ENCODE measurements around the gene GPR152. TPM values are rescaled to one million over a fixed set of nuclear protein-coding genes. Genes with fewer than 3 reads are reported as not detected.

GPR152 gene
- total RNA-seq, 1 experiment from 2014 or later, result not detected

DNA sequence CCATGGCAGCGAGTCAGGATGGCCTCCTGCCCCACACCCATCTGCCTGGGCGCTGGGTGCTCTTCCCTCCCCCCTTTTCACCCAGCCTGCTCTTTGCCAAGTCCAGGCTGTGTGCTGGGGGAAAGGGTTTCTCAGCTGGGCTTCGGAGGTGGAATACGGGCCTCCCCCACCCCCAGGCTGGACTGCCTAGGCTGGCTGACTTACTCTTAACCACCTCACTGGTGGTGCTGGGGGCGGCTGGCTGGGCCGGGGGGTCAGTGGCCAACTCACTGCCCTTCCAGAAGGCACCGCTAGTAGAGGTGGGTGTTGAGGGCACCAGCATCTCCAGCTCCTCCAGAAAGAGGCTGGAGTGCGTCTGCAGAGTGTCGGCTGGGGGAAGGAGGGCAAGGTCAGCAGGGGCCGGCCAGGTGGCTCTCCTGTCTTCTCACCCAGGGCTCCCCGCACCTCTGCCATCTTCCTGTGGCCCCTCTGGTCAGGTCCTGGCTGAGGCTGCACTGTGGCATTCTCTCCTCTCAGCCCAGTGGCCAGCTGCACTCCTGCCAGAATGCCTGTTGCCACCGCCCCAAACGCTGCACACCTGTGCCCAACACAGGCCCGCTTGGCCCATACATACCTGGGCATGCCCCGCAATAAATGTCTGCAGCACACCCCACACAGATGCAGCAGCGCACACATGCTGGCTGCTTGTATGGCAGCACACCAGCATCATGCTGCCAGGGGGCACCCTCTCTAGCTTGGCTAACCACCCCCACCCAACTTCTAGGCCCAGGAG is 42.9 kb upstream of the GPR152 start:
- CTCF ChIA-PET, result interaction anchor here (0.5 kb wide), 1 partner anchor 13 kb away, joined by 4 read pairs; the partner anchor contains the start of gene AIP
- H3K9me3 Mint-ChIP-seq (ENCODE audit: low read depth, unreplicated experiment), result no peaks in the 10 kb centered on the region
- H3K27me3 Mint-ChIP-seq (ENCODE audit: unreplicated experiment), result no peaks in the 10 kb centered on the region
- intact Hi-C loops (cut with micrococcal nuclease; ENCODE audit: unreplicated experiment), result no loop called here
- no peak overlapping the region for H3K4me3 Mint-ChIP-seq (ENCODE audit: low read depth, unreplicated experiment)
- no peaks in the 10 kb centered on the region for H3K4me1 Mint-ChIP-seq (ENCODE audit: low read depth, unreplicated experiment)
- no peak for DNase-seq
- no peak overlapping the region for H3K27ac Mint-ChIP-seq (ENCODE audit: unreplicated experiment)
- H3K36me3 Mint-ChIP-seq (ENCODE audit: insufficient read depth, unreplicated experiment), result peaks cover 63% of the 10 kb centered on the region
- no TSS peak for BruUV-seq (replicated peaks)
- TF ChIP-seq, protein P1, sequence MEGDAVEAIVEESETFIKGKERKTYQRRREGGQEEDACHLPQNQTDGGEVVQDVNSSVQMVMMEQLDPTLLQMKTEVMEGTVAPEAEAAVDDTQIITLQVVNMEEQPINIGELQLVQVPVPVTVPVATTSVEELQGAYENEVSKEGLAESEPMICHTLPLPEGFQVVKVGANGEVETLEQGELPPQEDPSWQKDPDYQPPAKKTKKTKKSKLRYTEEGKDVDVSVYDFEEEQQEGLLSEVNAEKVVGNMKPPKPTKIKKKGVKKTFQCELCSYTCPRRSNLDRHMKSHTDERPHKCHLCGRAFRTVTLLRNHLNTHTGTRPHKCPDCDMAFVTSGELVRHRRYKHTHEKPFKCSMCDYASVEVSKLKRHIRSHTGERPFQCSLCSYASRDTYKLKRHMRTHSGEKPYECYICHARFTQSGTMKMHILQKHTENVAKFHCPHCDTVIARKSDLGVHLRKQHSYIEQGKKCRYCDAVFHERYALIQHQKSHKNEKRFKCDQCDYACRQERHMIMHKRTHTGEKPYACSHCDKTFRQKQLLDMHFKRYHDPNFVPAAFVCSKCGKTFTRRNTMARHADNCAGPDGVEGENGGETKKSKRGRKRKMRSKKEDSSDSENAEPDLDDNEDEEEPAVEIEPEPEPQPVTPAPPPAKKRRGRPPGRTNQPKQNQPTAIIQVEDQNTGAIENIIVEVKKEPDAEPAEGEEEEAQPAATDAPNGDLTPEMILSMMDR (IDR thresholded peaks at IDR 0.05; ENCODE audit: unreplicated experiment), result no peak

DNA sequence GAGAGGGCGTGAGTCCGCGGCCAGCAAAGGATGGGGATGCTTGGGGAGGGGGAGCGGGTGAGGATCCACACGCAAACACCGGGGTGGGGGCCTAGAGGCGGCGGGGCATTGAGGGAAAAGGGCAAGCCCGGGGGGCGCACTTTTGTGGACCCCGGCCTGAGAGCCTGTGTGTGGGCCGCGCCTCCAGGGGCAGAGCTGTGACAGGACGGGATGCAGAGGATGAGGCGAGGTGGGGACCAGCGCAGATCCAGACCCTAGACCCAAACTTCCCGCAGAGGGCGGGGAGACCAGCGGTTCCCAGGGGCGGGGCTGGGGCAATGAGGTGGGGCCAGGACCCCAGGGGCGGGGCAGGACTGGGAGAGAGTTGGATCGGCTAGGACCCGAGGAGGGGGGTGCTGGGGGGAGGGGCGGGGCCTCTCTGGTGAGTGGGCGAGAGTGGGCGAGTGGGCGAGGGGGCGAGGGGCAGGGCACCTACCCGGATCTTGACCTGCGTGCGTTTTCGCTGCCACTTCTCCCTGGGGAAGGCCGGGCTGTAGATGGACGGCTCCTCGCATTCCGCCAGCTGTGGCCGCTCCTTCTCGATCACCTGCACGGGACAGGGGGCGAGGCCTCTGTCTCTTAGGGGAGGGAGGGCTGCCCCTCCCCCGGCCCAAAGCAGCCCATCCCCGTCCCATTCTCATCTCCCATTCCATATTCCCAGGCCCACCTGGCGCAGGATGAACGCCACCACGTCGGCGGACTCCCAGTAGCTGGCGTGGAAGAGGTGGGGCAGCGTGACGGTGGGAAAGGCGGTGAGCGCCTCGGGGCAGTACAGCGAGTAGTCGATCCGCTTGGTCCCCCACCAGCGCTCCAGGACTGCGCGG is 42.1 kb upstream of the GPR152 start:
- Mint-ChIP-seq H3K4me3 (ENCODE audit: low read depth, unreplicated experiment) (no peak overlapping the region), H3K27ac (ENCODE audit: unreplicated experiment) (no peak overlapping the region), H3K27me3 (ENCODE audit: unreplicated experiment) (no peaks in the 10 kb centered on the region), H3K4me1 (ENCODE audit: low read depth, unreplicated experiment) (no peaks in the 10 kb centered on the region), H3K9me3 (ENCODE audit: low read depth, unreplicated experiment) (no peaks in the 10 kb centered on the region), H3K36me3 (ENCODE audit: insufficient read depth, unreplicated experiment) (peaks cover 65% of the 10 kb centered on the region)
- BruUV-seq (replicated peaks), result no TSS peak
- intact Hi-C loops (cut with micrococcal nuclease; ENCODE audit: unreplicated experiment), result no loop called here
- DNase-seq, result no peak
- CTCF ChIA-PET, result interaction anchor here (0.5 kb wide), 1 partner anchor 12 kb away, joined by 4 read pairs; the partner anchor contains the start of gene AIP
- TF ChIP-seq, protein P1 (IDR thresholded peaks at IDR 0.05; ENCODE audit: unreplicated experiment), result no peak

DNA sequence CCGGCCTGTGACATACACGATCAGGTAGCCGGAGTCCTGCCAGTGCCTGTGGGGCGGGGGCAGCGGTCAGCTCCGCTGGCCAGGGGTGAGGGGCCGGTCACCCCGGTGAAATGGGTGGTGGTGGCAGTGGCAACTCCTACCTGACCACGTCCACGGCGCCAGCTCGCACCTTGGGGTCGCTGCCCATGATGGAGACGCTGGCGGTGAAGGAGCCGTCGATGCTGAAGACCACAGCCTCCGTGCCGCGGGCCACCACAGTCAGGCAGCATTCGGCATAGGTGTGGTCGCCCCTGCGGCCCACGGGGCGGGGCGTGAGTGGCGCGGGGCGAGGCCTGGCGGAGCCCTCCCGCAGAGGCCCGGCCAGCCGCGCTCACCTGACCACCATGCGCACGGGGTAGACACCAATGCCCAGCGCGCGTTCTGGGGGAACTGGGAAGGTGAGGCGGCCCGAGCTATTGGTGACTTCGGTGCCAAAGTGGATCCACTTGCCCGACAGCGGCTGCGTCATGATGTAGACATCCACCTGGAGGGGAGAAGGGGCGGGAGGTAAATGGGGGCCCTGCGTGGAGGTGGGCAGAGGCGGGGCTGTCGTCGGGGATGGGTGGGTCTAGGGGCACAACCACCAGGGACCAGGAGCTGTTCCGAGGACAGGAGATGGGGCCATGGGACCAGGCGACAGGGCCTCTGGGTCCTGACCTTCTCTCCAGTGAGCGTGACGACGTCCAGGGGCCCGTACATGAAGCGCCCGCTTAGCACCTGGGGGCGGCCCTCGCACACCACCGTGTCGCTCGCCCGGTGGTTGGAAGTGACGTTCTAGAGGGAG is 41.2 kb upstream of the GPR152 start:
- no peak overlapping the region for H3K4me3 Mint-ChIP-seq (ENCODE audit: low read depth, unreplicated experiment)
- TF ChIP-seq, protein P1 (IDR thresholded peaks at IDR 0.05; ENCODE audit: unreplicated experiment), result no peak
- no peaks in the 10 kb centered on the region for H3K9me3 Mint-ChIP-seq (ENCODE audit: low read depth, unreplicated experiment)
- no TSS peak for BruUV-seq (replicated peaks)
- no peaks in the 10 kb centered on the region for H3K27me3 Mint-ChIP-seq (ENCODE audit: unreplicated experiment)
- DNase-seq, result no peak
- H3K27ac Mint-ChIP-seq (ENCODE audit: unreplicated experiment), result no peak overlapping the region
- intact Hi-C loops (cut with micrococcal nuclease; ENCODE audit: unreplicated experiment), result no loop called here
- H3K4me1 Mint-ChIP-seq (ENCODE audit: low read depth, unreplicated experiment), result no peaks in the 10 kb centered on the region
- peaks cover 66% of the 10 kb centered on the region for H3K36me3 Mint-ChIP-seq (ENCODE audit: insufficient read depth, unreplicated experiment)
- CTCF ChIA-PET, result no interaction called here
